Measurements from ENCODE around the gene DEUP1. TPM values are rescaled to one million over a fixed set of nuclear protein-coding genes. Genes with fewer than 3 reads are reported as not detected.

Gene DEUP1
- total RNA-seq, 1 experiment from 2014 or later, result 0.44 TPM

DNA sequence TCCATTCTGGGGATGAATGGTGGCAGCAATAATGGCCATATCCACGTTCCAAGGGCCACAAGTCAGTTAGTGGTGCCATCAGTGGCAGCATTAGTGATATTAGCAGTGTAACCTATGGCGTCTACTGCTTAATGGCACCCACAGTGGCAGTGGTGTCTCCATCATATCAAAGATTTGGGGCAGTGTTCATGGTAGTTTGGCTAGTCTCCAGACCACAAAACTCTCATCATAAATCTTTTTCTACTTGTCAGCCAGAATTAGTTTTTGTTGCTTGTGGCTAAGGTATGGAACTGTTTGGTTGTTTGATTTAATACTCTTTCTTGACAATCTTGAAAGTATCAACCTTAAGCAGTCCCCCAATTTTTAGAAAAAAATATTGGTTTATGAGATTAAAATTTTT, 45.1 kb upstream of the DEUP1 start:
- ATAC-seq (no peak), DNase-seq (ENCODE audit: low spot score) (no peak)
- POLR2A ChIA-PET, result no interaction called here
- TF ChIP-seq KAT7 (CRISPR knock-in tag; IDR thresholded peaks at IDR 0.05; ENCODE audit: borderline replicate concordance) (no peak), ZNF416 (CRISPR knock-in tag; IDR thresholded peaks at IDR 0.05) (no peak), CREB1 (CRISPR knock-in tag; IDR thresholded peaks at IDR 0.05) (no peak), FOXP1 (CRISPR knock-in tag; IDR thresholded peaks at IDR 0.05; ENCODE audit: borderline replicate concordance) (no peak), ZBTB43 (CRISPR knock-in tag; IDR thresholded peaks at IDR 0.05) (no peak), NR3C1 (CRISPR knock-in tag; conservative IDR thresholded peaks at IDR 0.05; ENCODE audit: low read depth) (no peak), ESRRA (CRISPR knock-in tag; IDR thresholded peaks at IDR 0.05; ENCODE audit: borderline replicate concordance) (no peak), E2F1 (CRISPR knock-in tag; IDR thresholded peaks at IDR 0.05) (no peak), ETV6 (CRISPR knock-in tag; IDR thresholded peaks at IDR 0.05) (no peak), HMGA2 (CRISPR knock-in tag; IDR thresholded peaks at IDR 0.05) (no peak), NFYB (CRISPR knock-in tag; conservative IDR thresholded peaks at IDR 0.05; ENCODE audit: low read depth) (no peak), NR2C2 (CRISPR knock-in tag; IDR thresholded peaks at IDR 0.05) (no peak), NFE2L1 (CRISPR knock-in tag; IDR thresholded peaks at IDR 0.05) (no peak)
- TF ChIP-seq, protein P1, sequence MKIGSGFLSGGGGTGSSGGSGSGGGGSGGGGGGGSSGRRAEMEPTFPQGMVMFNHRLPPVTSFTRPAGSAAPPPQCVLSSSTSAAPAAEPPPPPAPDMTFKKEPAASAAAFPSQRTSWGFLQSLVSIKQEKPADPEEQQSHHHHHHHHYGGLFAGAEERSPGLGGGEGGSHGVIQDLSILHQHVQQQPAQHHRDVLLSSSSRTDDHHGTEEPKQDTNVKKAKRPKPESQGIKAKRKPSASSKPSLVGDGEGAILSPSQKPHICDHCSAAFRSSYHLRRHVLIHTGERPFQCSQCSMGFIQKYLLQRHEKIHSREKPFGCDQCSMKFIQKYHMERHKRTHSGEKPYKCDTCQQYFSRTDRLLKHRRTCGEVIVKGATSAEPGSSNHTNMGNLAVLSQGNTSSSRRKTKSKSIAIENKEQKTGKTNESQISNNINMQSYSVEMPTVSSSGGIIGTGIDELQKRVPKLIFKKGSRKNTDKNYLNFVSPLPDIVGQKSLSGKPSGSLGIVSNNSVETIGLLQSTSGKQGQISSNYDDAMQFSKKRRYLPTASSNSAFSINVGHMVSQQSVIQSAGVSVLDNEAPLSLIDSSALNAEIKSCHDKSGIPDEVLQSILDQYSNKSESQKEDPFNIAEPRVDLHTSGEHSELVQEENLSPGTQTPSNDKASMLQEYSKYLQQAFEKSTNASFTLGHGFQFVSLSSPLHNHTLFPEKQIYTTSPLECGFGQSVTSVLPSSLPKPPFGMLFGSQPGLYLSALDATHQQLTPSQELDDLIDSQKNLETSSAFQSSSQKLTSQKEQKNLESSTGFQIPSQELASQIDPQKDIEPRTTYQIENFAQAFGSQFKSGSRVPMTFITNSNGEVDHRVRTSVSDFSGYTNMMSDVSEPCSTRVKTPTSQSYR (CRISPR knock-in tag; IDR thresholded peaks at IDR 0.05), result no peak
- CTCF ChIA-PET, result no interaction called here
- H3K9me3 Mint-ChIP-seq, result peaks cover 5% of the 10 kb centered on the region
- no peaks in the 10 kb centered on the region for H3K27me3 Mint-ChIP-seq (ENCODE audit: low read depth)
- H3K4me3 Mint-ChIP-seq, result no peak overlapping the region
- no peaks in the 10 kb centered on the region for H3K36me3 Mint-ChIP-seq
- H3K27ac Mint-ChIP-seq, result no peak overlapping the region
- no peaks in the 10 kb centered on the region for H3K4me1 Mint-ChIP-seq

DNA sequence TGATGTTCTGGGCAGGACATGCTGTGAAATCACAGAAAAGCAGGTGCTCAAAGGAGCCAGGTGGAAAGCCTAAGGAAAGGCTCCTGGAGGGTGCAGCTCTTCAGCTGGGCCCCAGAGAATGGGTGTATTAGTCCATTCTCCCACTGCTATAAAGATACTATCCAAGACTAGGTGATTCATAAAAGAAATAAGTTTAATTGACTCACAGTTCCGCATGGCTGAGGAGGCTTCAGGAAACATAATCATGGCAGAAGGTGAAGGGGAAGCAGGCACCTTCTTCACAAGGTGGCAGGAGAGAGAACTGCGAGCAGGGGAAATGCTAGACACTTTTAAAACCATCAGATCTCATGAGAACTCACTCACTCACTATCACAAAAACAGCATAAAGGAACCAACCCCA, 43.1 kb upstream of the DEUP1 start:
- TF ChIP-seq ZNF121 (CRISPR knock-in tag; IDR thresholded peaks at IDR 0.05) (no peak), EMX1 (CRISPR knock-in tag; IDR thresholded peaks at IDR 0.05) (no peak), KAT7 (CRISPR knock-in tag; IDR thresholded peaks at IDR 0.05; ENCODE audit: borderline replicate concordance) (no peak), FOXJ3 (CRISPR knock-in tag; IDR thresholded peaks at IDR 0.05; ENCODE audit: borderline replicate concordance) (no peak), ZNF425 (CRISPR knock-in tag; conservative IDR thresholded peaks at IDR 0.05) (no peak)
- TF ChIP-seq, protein P2, sequence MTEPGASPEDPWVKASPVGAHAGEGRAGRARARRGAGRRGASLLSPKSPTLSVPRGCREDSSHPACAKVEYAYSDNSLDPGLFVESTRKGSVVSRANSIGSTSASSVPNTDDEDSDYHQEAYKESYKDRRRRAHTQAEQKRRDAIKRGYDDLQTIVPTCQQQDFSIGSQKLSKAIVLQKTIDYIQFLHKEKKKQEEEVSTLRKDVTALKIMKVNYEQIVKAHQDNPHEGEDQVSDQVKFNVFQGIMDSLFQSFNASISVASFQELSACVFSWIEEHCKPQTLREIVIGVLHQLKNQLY (CRISPR knock-in tag; IDR thresholded peaks at IDR 0.05), result no peak
- ATAC-seq (no peak), DNase-seq (ENCODE audit: low spot score) (no peak)
- Mint-ChIP-seq H3K4me3 (no peak overlapping the region), H3K27me3 (ENCODE audit: low read depth) (no peaks in the 10 kb centered on the region), H3K27ac (no peak overlapping the region), H3K9me3 (peaks cover 5% of the 10 kb centered on the region), H3K36me3 (no peaks in the 10 kb centered on the region), H3K4me1 (no peaks in the 10 kb centered on the region)
- ChIA-PET POLR2A (no interaction called here), CTCF (no interaction called here)
